ENCODE data around the gene ATP9B.

The ATP9B gene

DNA sequence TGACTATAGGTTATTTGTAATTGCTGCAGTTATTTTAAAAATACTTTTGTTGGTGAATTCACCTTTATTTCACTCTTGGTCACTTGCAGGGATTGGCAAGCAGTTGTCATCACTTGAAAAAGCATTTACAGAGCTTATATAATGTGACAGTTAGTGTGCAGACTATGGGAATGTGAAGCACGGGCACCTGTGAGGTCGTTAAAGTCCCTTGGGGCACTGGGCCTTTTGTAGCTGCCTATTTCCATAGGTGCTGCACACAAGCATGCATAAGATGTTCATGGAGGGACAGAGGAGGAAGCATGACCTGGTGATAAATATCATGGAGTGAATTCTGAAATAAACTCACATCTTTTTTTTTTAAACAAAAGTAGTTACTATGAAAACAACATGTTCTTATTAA, 124.6 kb downstream of the ATP9B start:
- Histone ChIP-seq H3K27me3 (ENCODE audit: control insufficient read depth, insufficient read depth, low read length) (no peaks in the 10 kb centered on the region), H3K9me3 (ENCODE audit: control insufficient read depth, insufficient read depth, low read length) (no peaks in the 10 kb centered on the region), H3K36me3 (ENCODE audit: control insufficient read depth, insufficient read depth, low read length) (0 out of 2 replicates have a peak, but pooled peaks cover 2% of the 10 kb centered on the region), H3K4me1 (ENCODE audit: control insufficient read depth, insufficient read depth, low read length) (no peaks in the 10 kb centered on the region), H3K27ac (ENCODE audit: low read length) (no peak overlapping the region), H3K4me3 (ENCODE audit: low read length) (no peak overlapping the region)
- DNase-seq (ENCODE audit: low read depth, low spot score) = no peak
- no CpG with 5 or more reads among the region's 2 CpGs for WGBS (ENCODE audit: insufficient coverage, insufficient read length)

DNA sequence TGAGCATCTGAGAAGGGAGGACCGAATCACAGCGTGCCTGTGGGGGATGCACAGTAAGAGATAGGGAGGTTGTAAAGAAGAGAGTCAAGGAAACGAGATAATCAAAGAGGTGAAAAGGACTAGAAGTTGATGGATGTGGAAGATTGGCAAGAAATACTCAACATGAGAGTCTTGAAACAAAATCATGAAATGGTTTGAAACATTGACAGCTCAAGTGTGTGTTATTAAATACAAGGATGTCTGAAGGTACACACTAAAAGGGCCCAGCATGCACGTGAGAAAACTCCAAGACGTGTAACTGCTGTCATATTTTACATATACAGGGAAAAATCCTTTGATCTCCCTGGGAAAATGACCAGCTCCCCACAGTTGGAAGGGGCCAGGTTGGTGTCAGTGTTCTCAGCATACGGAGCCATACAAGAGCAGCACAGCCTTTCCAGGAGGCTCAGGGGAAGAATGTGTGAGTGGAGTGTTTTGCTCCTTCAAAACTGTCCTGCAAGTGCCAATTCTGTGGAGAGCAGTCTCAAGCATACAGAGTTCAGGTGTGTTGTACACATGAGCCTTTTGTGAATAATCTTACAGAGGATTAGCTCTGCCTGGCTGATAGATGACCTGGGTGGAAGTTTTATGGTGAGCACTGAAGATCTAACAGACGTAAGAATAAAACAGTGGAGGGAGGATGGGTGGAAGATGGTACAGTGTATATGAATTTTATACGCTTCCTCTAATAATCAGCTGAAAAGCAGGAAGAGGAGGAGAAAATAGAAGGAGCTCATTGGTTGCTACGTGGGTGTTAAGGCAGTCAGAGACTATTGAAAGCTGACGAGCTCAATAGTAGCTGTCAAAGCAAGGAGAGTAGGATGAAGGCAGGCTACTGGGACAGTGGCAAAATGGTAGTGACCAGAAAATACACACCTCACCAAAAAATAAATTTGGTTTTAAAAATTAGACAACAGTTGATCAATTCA, 126.8 kb downstream of the ATP9B start:
- Histone ChIP-seq H3K36me3 (ENCODE audit: control insufficient read depth, insufficient read depth, low read length) (no peaks in the 10 kb centered on the region), H3K4me3 (ENCODE audit: low read length) (no peak overlapping the region), H3K27ac (ENCODE audit: low read length) (no peak overlapping the region), H3K9me3 (ENCODE audit: control insufficient read depth, insufficient read depth, low read length) (no peaks in the 10 kb centered on the region), H3K27me3 (ENCODE audit: control insufficient read depth, insufficient read depth, low read length) (no peaks in the 10 kb centered on the region), H3K4me1 (ENCODE audit: control insufficient read depth, insufficient read depth, low read length) (no peaks in the 10 kb centered on the region)
- WGBS (ENCODE audit: insufficient coverage, insufficient read length) = 100% methylated on average over 1 of the region's 10 CpGs
- no peak for DNase-seq (ENCODE audit: low read depth, low spot score)

GRCh38 chr18:79197531-79197930, 128.3 kb downstream of the ATP9B start:
- no peaks in the 10 kb centered on the region for H3K36me3 ChIP-seq (ENCODE audit: control insufficient read depth, insufficient read depth, low read length)
- no peaks in the 10 kb centered on the region for H3K27me3 ChIP-seq (ENCODE audit: control insufficient read depth, insufficient read depth, low read length)
- no peak overlapping the region for H3K27ac ChIP-seq (ENCODE audit: low read length)
- WGBS (ENCODE audit: insufficient coverage, insufficient read length) = no CpG with 5 or more reads among the region's 4 CpGs
- H3K9me3 ChIP-seq (ENCODE audit: control insufficient read depth, insufficient read depth, low read length) = no peaks in the 10 kb centered on the region
- no peak for DNase-seq (ENCODE audit: low read depth, low spot score)
- no peaks in the 10 kb centered on the region for H3K4me1 ChIP-seq (ENCODE audit: control insufficient read depth, insufficient read depth, low read length)
- no peak overlapping the region for H3K4me3 ChIP-seq (ENCODE audit: low read length)

DNA sequence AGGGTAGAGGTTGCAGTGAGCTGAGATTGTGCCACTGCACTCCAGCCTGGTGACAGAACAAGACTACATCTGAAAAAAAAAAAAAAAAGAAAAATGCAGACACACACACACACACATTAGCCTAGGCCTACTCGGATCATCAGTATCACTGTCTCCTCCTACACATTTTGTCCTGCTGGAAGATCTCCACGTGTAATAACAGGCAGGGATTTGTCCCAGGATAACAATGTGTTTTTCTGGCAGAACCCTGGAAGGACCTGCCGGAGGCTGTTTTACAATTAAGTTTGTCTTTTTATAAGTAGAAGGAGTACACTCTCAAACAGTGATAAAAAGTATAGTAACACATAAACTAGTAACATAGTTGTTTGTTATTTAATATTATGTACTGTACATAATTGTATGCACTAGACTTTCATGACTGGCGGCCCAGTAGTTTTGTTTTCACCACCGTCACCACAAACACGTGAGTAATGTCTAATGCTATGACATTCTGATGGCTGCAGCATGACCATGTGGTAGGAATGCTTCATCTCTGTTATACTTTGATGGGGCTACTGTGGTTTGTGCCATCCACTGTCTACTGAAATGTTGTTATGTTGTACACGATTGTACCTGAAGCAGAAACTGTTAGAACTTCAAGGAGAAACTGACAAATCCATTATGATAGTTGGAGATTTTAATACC, 130.6 kb downstream of the ATP9B start:
- Histone ChIP-seq H3K27ac (ENCODE audit: low read length) (no peak overlapping the region), H3K4me1 (ENCODE audit: control insufficient read depth, insufficient read depth, low read length) (no peaks in the 10 kb centered on the region), H3K9me3 (ENCODE audit: control insufficient read depth, insufficient read depth, low read length) (no peaks in the 10 kb centered on the region), H3K36me3 (ENCODE audit: control insufficient read depth, insufficient read depth, low read length) (no peaks in the 10 kb centered on the region), H3K27me3 (ENCODE audit: control insufficient read depth, insufficient read depth, low read length) (no peaks in the 10 kb centered on the region), H3K4me3 (ENCODE audit: low read length) (no peak overlapping the region)
- no peak for DNase-seq (ENCODE audit: low read depth, low spot score)
- no CpG with 5 or more reads among the region's 7 CpGs for WGBS (ENCODE audit: insufficient coverage, insufficient read length)

- H3K9me3 ChIP-seq (ENCODE audit: control insufficient read depth, insufficient read depth, low read length) = no peaks in the 10 kb centered on the region
- H3K36me3 ChIP-seq (ENCODE audit: control insufficient read depth, insufficient read depth, low read length) = no peaks in the 10 kb centered on the region
- WGBS (ENCODE audit: insufficient coverage, insufficient read length) = no CpG with 5 or more reads among the region's 7 CpGs
- no peak overlapping the region for H3K4me3 ChIP-seq (ENCODE audit: low read length)
- no peak for DNase-seq (ENCODE audit: low read depth, low spot score)
- no peak overlapping the region for H3K27ac ChIP-seq (ENCODE audit: low read length)
- no peaks in the 10 kb centered on the region for H3K4me1 ChIP-seq (ENCODE audit: control insufficient read depth, insufficient read depth, low read length)
- H3K27me3 ChIP-seq (ENCODE audit: control insufficient read depth, insufficient read depth, low read length) = no peaks in the 10 kb centered on the region
Observed at GRCh38 chr18:79200546-79201268, 131.5 kb downstream of the ATP9B start.

- Histone ChIP-seq H3K36me3 (ENCODE audit: control insufficient read depth, insufficient read depth, low read length) (no peaks in the 10 kb centered on the region), H3K27me3 (ENCODE audit: control insufficient read depth, insufficient read depth, low read length) (no peaks in the 10 kb centered on the region), H3K9me3 (ENCODE audit: control insufficient read depth, insufficient read depth, low read length) (no peaks in the 10 kb centered on the region), H3K4me3 (ENCODE audit: low read length) (no peak overlapping the region), H3K4me1 (ENCODE audit: control insufficient read depth, insufficient read depth, low read length) (no peaks in the 10 kb centered on the region), H3K27ac (ENCODE audit: low read length) (no peak overlapping the region)
- no CpG with 5 or more reads among the region's 8 CpGs for WGBS (ENCODE audit: insufficient coverage, insufficient read length)
- DNase-seq (ENCODE audit: low read depth, low spot score) = no peak
Observed at GRCh38 chr18:79203017-79203605, 133.9 kb downstream of the ATP9B start.

GRCh38 chr18:79204889-79205807, 136.0 kb downstream of the ATP9B start:
- no CpG with 5 or more reads among the region's 13 CpGs for WGBS (ENCODE audit: insufficient coverage, insufficient read length)
- Histone ChIP-seq H3K4me1 (ENCODE audit: control insufficient read depth, insufficient read depth, low read length) (no peaks in the 10 kb centered on the region), H3K9me3 (ENCODE audit: control insufficient read depth, insufficient read depth, low read length) (no peaks in the 10 kb centered on the region), H3K27ac (ENCODE audit: low read length) (no peak overlapping the region), H3K27me3 (ENCODE audit: control insufficient read depth, insufficient read depth, low read length) (no peaks in the 10 kb centered on the region), H3K36me3 (ENCODE audit: control insufficient read depth, insufficient read depth, low read length) (no peaks in the 10 kb centered on the region), H3K4me3 (ENCODE audit: low read length) (no peak overlapping the region)
- no peak for DNase-seq (ENCODE audit: low read depth, low spot score)

DNA sequence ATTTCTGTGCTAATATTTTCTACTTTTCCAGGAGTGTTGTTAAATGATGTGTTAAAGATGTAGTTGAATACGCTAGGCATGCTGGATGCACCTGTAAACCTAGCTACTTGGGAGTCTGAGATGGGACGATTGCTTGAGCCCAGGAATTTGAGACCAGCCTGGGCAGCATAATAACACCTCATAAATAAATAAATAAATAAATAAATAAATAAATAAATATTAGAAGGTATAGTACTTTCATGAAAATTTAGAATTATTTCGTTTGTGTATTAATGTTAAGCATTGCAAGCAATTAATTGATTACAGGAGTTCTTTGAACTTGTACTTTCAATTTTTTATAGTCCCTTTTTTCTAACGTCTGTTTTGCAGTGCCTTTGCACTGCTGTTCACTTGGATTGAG, 137.2 kb downstream of the ATP9B start:
- 100% methylated on average over 1 of the region's 4 CpGs for whole genome bisulfite sequencing (ENCODE audit: insufficient coverage, insufficient read length)
- Histone ChIP-seq H3K4me1 (ENCODE audit: control insufficient read depth, insufficient read depth, low read length) (no peaks in the 10 kb centered on the region), H3K9me3 (ENCODE audit: control insufficient read depth, insufficient read depth, low read length) (no peaks in the 10 kb centered on the region), H3K27me3 (ENCODE audit: control insufficient read depth, insufficient read depth, low read length) (no peaks in the 10 kb centered on the region), H3K36me3 (ENCODE audit: control insufficient read depth, insufficient read depth, low read length) (no peaks in the 10 kb centered on the region), H3K4me3 (ENCODE audit: low read length) (no peak overlapping the region), H3K27ac (ENCODE audit: low read length) (no peak overlapping the region)
- no peak for DNase-seq (ENCODE audit: low read depth, low spot score)

DNA sequence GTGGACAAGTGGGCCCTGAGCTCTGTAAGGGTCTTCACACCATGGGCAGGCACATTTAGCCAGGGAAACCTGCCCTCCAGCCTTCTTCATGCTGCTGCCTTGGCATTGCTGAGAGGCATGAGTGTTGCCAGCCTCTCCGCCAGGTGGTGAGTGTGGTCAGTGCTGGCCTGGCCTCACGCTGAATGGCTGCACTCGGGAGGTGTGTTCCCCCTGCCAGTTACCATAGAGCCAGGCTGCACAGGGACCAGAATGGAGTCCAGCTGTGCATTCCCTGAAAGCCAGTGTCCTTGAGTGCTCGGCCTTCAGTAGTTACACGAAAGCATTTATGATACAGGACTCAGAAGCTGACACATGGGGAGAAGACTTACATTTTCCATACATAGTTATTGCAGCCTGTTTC, 139.7 kb downstream of the ATP9B start:
- Histone ChIP-seq H3K4me1 (ENCODE audit: control insufficient read depth, insufficient read depth, low read length) (no peaks in the 10 kb centered on the region), H3K4me3 (ENCODE audit: low read length) (no peak overlapping the region), H3K27ac (ENCODE audit: low read length) (no peak overlapping the region), H3K27me3 (ENCODE audit: control insufficient read depth, insufficient read depth, low read length) (no peaks in the 10 kb centered on the region), H3K36me3 (ENCODE audit: control insufficient read depth, insufficient read depth, low read length) (no peaks in the 10 kb centered on the region), H3K9me3 (ENCODE audit: control insufficient read depth, insufficient read depth, low read length) (no peaks in the 10 kb centered on the region)
- no CpG with 5 or more reads among the region's 5 CpGs for WGBS (ENCODE audit: insufficient coverage, insufficient read length)
- no peak for DNase-seq (ENCODE audit: low read depth, low spot score)

Measured in iPS DF 6.9 (cell line).